Stimulated activated CD8-positive, alpha-beta memory T cell treated with anti-CD3 and anti-CD28 coated beads, Interleukin-15, amount 100 ng/mL, for 4 hours (primary cell): ENCODE measurements around the gene PLD5.
"Not testable (repeated sequence)": the region's sequence is repeated elsewhere in the genome, so short reads cannot be mapped to it uniquely, and the experiment has no call there.

ENCODE experiments used
- DNase-seq, 2 donors: peaks; one replicate each; pipeline ENCODE4 v3.0.0-alpha.2; 2020; ENCODE audit warnings: low read depth in 2 of 2

PLD5 gene

DNA sequence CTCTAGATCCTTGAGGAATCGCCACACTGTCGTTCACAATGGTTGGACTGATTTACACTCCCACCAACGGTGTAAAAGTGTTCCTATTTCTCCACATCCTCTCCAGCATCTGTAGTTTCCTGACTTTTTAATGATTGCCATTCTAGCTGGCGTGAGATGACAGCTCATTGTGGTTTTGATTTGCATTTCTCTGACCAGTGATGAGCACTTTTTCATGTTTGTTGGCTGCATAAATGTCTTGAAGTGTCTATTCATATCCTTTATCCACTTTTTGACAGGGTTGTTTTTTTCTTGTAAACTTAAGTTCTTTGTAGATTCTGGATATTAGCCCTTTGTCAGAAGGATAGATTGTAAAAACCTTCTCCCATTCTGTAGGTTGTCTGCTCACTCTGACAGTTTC is 465.9 kb downstream of the PLD5 start:
- DNase-seq = not testable (repeated sequence)

- not testable (repeated sequence) for DNase-seq
These were observed 466.3 kb downstream of the PLD5 start for GRCh38 chr1:242058181-242058580.

GRCh38 chr1:242057745-242058115 is 466.8 kb downstream of the PLD5 start:
- DNase-seq = no peak

DNA sequence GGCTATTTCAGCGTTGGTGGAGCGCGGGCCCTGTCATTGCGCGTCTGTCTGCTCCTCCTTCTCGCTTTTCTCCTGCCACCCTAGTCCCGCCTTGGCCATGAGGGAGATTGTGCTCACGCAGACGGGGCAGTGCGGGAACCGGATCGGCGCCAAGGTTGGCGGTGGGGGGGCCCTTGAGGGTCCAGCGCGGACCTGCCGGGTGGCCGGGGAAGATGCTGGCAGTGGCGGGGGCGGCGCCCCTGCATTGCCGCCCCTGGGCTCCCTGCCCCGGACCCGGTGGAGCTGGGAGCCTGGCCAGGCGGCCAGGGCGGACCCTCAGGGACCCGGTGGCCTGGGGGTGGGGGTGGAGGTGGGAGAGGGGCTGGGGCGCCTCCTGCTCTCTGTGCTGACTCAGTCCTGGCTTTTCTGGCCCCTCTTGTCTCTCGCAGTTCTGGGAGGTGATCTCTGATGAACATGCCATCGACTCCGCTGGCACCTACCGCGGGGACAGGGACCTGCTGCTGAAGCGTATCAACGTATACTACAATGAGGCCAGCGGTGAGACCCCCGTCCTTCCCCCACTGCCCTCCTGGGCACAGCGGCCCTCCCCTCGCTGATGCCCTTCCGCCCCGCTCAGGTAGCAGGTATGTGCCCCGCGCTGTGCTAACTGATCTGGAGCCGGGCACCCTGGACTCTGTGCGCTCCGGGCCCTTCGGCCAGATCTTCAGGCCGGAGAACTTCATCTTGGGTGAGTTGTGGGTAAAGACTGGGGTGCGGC is 467.3 kb downstream of the PLD5 start:
- no peak for DNase-seq

DNA sequence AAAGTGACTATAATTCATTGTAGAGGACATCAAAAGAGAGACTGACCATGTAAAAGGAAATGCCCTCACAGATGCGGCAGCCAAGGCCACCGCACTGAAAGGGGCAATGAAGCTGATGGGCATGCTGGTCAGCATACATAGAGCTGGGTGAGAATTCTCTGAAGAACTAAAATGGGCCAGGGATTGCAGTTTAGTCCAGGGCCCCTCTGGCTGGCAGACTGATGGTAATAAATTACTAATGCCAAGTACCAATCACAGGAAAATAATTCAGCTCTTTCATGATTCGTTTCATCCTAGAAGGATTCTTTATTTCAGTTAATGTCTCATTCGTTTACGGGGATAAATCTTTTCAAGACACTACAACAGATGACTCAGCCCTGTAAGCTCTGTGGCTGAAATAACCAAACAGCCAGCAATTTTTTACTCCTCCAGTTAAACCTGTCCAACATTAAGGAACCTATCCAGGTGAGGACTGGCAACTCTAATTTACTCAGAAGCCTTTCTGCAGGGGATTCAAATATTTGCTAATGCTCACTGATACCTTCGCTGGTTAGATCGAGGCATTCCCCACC is 468.7 kb downstream of the PLD5 start:
- DNase-seq = no peak

- DNase-seq = no peak
These were observed 481.3 kb downstream of the PLD5 start for GRCh38 chr1:242043165-242043564.

GRCh38 chr1:242034392-242034791 is 490.1 kb downstream of the PLD5 start:
- DNase-seq = no peak

- DNase-seq = no peak
These were observed 491.1 kb downstream of the PLD5 start for GRCh38 chr1:242033447-242033846.
